Activated CD8-positive, alpha-beta memory T cell treated with anti-CD3 and anti-CD28 coated beads for 4 hours (primary cell): Measurements from ENCODE around the gene NUP210.

Experiments used
- DNase-seq, 2 donors: peaks; one replicate each; pipeline ENCODE4 v3.0.0-alpha.2; 2020; ENCODE audit warnings: low read depth in 2 of 2

Gene NUP210

GRCh38 chr3:13289771-13290285, 130.3 kb downstream of the NUP210 start:
- no peak for DNase-seq

- DNase-seq, result no peak
Measured at GRCh38 chr3:13288732-13289718, 131.1 kb downstream of the NUP210 start.

- DNase-seq, result no peak
Measured at GRCh38 chr3:13287833-13288232, 132.3 kb downstream of the NUP210 start.

DNA sequence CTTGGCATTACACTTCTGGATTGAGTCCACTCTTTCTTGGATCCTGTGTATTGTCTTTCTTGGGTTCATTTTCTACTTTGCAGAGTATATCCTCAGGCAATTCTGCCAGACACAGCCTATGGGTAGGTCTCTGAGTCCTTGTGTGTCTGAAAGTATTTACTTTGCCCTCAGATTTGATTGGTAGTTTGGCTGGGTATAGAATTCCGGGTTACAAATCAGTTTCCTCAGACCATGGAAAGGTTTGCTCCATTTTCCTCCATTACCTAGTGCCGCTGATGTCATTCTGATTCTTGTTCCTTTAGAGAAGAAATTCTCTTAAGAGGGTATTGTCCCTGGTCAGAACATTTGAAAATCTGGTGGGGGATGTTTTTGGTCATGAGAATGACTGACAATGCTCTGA, 133.2 kb downstream of the NUP210 start:
- no peak for DNase-seq

DNA sequence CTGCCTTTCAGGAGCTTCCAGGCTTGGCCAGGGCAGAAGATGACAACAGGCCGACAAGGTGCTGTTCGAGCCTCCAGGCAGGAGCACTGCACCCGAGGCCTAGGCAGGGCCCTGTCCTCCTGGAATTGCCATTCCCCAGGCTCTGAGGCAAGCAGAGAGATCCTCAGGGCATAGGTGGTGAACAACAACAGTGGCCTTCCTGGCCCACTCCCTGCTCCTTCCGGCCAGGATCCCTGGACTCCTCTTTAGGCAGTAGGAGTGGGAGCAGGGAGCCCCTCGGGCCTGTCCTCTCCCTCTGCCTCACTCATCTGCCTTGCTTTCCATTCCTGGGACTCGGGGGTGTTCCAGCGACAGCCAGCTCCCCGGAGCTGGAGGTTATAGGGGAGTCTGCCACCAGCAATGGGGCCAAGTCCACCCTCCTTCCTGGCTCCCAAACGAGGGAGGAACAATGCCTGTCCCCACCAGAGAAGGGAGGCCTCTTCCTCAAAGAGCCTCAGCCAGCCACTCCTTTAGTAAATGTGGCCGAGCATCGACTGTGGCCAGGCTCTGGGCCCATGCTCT, 135.0 kb downstream of the NUP210 start:
- DNase-seq, result no peak

- no peak for DNase-seq
Measured at GRCh38 chr3:13283877-13284264, 136.3 kb downstream of the NUP210 start.

GRCh38 chr3:13282986-13283876, 136.9 kb downstream of the NUP210 start:
- DNase-seq, result no peak

- no peak for DNase-seq
Measured at GRCh38 chr3:13282358-13282985, 137.7 kb downstream of the NUP210 start.

DNA sequence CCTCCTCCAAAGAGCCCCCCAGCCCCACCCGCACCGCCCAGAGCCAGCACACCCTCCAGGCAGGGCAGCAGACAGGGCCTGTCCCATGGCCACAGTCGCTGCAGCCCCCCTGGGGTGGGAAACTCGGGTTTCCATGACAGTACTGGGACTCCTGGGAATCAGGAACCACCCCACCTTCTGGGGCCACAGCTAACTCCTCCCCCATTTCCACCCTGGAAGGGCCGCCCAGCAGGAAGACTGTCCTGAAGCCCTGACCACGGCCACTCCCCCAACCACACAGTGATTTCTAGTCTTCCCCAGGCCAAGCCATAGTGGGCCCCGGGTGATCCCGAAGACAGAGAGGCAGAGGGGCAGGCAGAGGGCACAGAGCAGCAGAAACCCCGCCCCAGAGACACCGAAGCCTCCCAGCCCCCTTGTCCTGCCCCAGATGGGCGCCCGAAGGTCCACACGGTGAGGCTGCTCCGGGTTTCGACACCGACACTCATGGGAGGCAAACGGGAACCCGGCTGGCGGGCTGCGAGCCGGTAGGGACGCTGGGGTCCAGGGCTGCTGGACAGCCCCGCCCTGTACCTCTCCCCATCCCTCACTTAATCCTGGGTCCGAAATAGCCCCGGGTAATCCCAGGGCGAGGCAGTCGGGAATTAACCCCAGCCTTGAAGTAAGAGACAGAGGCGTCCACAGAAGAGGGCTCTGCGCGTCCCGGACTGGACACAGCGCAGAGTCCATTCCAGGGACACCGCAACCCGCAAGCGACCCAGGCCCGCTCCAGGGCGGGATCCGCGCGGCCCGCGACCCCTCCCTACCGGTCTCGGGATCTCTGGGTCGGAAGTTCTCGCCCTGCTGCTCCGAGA, 138.4 kb downstream of the NUP210 start:
- DNase-seq, result no peak

- no peak for DNase-seq
Measured at GRCh38 chr3:13280811-13281506, 139.2 kb downstream of the NUP210 start.

DNA sequence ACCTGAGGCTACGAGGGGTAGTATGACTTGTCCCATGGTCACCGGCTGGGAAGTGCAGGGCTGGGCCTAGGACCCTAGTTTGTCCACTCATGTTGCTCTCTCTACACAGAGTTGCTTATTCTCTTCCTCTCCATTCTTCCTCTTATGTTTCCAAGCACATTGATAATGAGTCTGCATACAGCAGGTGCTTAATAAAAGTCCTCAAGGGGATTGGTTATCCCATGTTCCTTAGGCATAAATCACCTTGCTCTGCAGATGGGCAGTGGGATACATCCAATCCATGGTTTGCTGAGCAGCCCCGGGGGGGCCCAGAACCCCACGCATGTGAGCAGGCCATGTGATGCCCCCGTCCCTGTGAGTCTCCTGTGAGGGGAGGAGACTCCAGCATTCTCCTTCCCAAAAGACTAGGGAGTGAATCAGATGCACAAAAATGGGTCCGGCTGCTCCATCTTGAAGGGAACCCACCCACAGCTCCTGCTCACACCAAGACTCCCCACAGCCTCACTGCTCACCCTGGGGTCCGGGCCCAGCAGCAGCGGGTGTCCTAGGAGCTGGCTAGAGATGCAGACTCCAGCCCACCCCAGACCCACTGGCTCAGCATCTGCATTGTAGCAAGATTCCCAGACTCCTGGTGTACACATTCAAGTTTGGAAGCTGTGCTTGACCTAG, 139.9 kb downstream of the NUP210 start:
- DNase-seq, result no peak

GRCh38 chr3:13279532-13279910, 140.6 kb downstream of the NUP210 start:
- DNase-seq, result no peak

DNA sequence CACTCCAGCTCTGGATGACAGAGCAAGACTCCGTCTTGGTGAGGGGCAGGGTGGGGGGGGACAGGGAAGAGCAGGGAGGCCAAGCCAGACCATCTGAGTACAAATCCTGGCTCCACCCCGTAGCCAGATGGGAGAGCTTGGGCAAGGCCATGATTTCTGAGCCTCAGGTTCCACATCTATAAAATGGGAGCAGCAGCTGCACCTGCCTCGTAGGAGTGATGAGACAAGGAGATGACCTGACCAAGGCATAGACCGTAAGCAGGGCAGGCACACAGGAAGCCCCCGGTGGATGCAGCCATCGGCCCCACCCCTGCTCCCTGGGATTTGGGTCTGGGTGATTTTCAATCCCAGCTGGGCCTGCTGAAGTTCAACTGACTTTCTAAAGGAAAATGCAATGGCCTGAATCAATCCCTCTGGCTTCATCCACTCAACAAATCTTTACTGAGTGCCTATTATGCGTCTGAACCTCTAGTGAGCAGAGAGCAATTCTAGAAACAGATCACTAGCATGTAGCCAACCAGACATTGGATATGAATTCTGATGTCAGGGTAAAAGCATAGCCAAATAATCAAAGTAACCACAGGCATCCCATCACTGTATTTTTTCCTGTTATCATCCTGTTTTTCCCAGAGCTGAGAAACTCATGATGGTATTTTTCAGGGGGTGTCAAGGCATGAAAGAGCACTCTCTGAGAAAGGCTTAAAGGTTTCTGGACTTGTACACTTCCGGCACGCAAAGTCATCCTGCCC, 141.2 kb downstream of the NUP210 start:
- no peak for DNase-seq

GRCh38 chr3:13277860-13278531, 142.1 kb downstream of the NUP210 start:
- no peak for DNase-seq

GRCh38 chr3:13277196-13277813, 142.8 kb downstream of the NUP210 start:
- no peak for DNase-seq

GRCh38 chr3:13276438-13277195, 143.5 kb downstream of the NUP210 start:
- no peak for DNase-seq
